H9 (cell line): ENCODE data around the gene AQP2. TPM values are rescaled to one million over a fixed set of nuclear protein-coding genes. Genes with fewer than 3 reads are reported as not detected.

ENCODE experiments used
- DNase-seq: peaks from one replicate; pipeline ENCODE4 v3.0.0-alpha.2; 2017
- H2AFZ ChIP-seq: one replicate; pipeline ENCODE4 v1.6.1; 2013; ENCODE audit warnings: mild to moderate bottlenecking, low read length, control low read depth, moderate library complexity
- H2AK5ac ChIP-seq: 2 replicates; pipeline ENCODE4 v1.6.1; 2013; ENCODE audit warnings: low read length, control low read depth, mixed read lengths; ENCODE audit not compliant: insufficient read length
- H2BK120ac ChIP-seq: one replicate; pipeline ENCODE4 v1.6.1; 2013; ENCODE audit warnings: low read depth, mild to moderate bottlenecking, low read length, control low read depth, inconsistent platforms; ENCODE audit not compliant: poor library complexity, severe bottlenecking
- H2BK12ac ChIP-seq: 2 replicates; pipeline ENCODE4 v1.6.1; 2013; ENCODE audit warnings: low read length, control low read depth, mixed read lengths, low read depth; ENCODE audit not compliant: insufficient read length
- H2BK15ac ChIP-seq: 2 replicates; pipeline ENCODE4 v1.6.1; 2013; ENCODE audit warnings: low read depth, low read length, control low read depth
- H2BK20ac ChIP-seq: one replicate; pipeline ENCODE4 v1.6.1; 2013; ENCODE audit warnings: low read depth, mild to moderate bottlenecking, low read length, control low read depth, inconsistent platforms; ENCODE audit not compliant: poor library complexity, severe bottlenecking
- H2BK5ac ChIP-seq: 2 replicates; pipeline ENCODE4 v1.6.1; 2013; ENCODE audit warnings: low read length, control low read depth, mixed read lengths; ENCODE audit not compliant: insufficient read length
- H3K14ac ChIP-seq: 2 replicates; pipeline ENCODE4 v1.6.1; 2013; ENCODE audit warnings: low read length, control low read depth; ENCODE audit not compliant: insufficient read depth
- H3K18ac ChIP-seq: 2 replicates; pipeline ENCODE4 v1.6.1; 2013; ENCODE audit warnings: low read depth, mild to moderate bottlenecking, mixed read lengths, low read length, control low read depth; ENCODE audit not compliant: insufficient read length
- H3K23ac ChIP-seq: 2 replicates; pipeline ENCODE4 v1.6.1; 2013; ENCODE audit warnings: low read length, control low read depth, mixed read lengths, low read depth; ENCODE audit not compliant: insufficient read length
- H3K23me2 ChIP-seq: 2 replicates; pipeline ENCODE4 v1.6.1; 2013; ENCODE audit warnings: low read depth, mild to moderate bottlenecking, mixed read lengths, low read length, control low read depth; ENCODE audit not compliant: insufficient read length, poor library complexity, severe bottlenecking
- H3K27ac ChIP-seq: 2 replicates; pipeline ENCODE4 v1.5.1; 2013; ENCODE audit warnings: low read length, control low read depth, mixed read lengths, low read depth; ENCODE audit not compliant: insufficient read length
- H3K27me3 ChIP-seq: 2 replicates; pipeline ENCODE4 v1.6.1; 2013; ENCODE audit warnings: low read length, control low read depth, inconsistent platforms; ENCODE audit not compliant: insufficient read depth
- H3K4ac ChIP-seq: 2 replicates; pipeline ENCODE4 v1.6.1; 2013; ENCODE audit warnings: low read depth, mild to moderate bottlenecking, control low read depth, inconsistent platforms, low read length, moderate library complexity
- H3K4me1 ChIP-seq: 2 replicates; pipeline ENCODE4 v1.6.1; 2013; ENCODE audit warnings: low read length, control low read depth, inconsistent platforms; ENCODE audit not compliant: insufficient read depth
- H3K4me2 ChIP-seq: 2 replicates; pipeline ENCODE4 v1.6.1; 2013; ENCODE audit warnings: low read length, control low read depth, mixed read lengths; ENCODE audit not compliant: insufficient read length, insufficient read depth
- H3K56ac ChIP-seq: 2 replicates; pipeline ENCODE4 v1.6.1; 2013; ENCODE audit warnings: low read depth, mild to moderate bottlenecking, mixed read lengths, low read length, control low read depth; ENCODE audit not compliant: insufficient read length
- H3K79me1 ChIP-seq: 2 replicates; pipeline ENCODE4 v1.6.1; 2013; ENCODE audit warnings: low read depth, mild to moderate bottlenecking, moderate library complexity, low read length, control low read depth, inconsistent platforms; ENCODE audit not compliant: insufficient read depth, poor library complexity, severe bottlenecking
- H3K79me2 ChIP-seq: 2 replicates; pipeline ENCODE4 v1.6.1; 2013; ENCODE audit warnings: low read length, control low read depth, inconsistent platforms; ENCODE audit not compliant: insufficient read depth
- H3K9ac ChIP-seq: 2 replicates; pipeline ENCODE4 v1.6.1; 2013; ENCODE audit warnings: low read length, control low read depth, mixed read lengths; ENCODE audit not compliant: insufficient read length; ENCODE audit errors: extremely low read depth
- H3K9me3 ChIP-seq: one replicate; pipeline ENCODE4 v1.6.1; 2013; ENCODE audit warnings: low read depth, low read length, inconsistent platforms; ENCODE audit not compliant: control insufficient read depth
- H3T11ph ChIP-seq: one replicate; pipeline ENCODE4 v1.6.1; 2013; ENCODE audit warnings: mild to moderate bottlenecking, low read length, control low read depth, inconsistent platforms
- H4K20me1 ChIP-seq: one replicate; pipeline ENCODE4 v1.6.1; 2013; ENCODE audit not compliant: control insufficient read depth, insufficient read length, insufficient read depth
- H4K5ac ChIP-seq: 2 replicates; pipeline ENCODE4 v1.6.1; 2013; ENCODE audit warnings: low read depth, mild to moderate bottlenecking, mixed read lengths, low read length, control low read depth; ENCODE audit not compliant: insufficient read length
- H4K8ac ChIP-seq: replicated peaks from 2 replicates; pipeline ENCODE4 v1.6.1; 2013; ENCODE audit warnings: low read length, control low read depth, mixed read lengths, low read depth; ENCODE audit not compliant: insufficient read length
- H4K91ac ChIP-seq: 2 replicates; pipeline ENCODE4 v1.6.1; 2013; ENCODE audit warnings: low read depth, mild to moderate bottlenecking, moderate library complexity, mixed read lengths, low read length, control low read depth; ENCODE audit not compliant: insufficient read length
- H3K27ac Mint-ChIP-seq, 3 experiments: 2 replicates in 2 of 3; 3 replicates in 1 of 3; pipeline ENCODE4 v1.8.0; 2020 to 2021; ENCODE audit warnings: mixed read lengths in 3 of 3, mild to moderate bottlenecking in 1 of 3, moderate library complexity in 1 of 3
- H3K27me3 Mint-ChIP-seq: 2 replicates; pipeline ENCODE4 v1.8.0; 2021; ENCODE audit warnings: low read depth, mild to moderate bottlenecking, moderate library complexity, mixed read lengths
- H3K36me3 Mint-ChIP-seq, 3 experiments: 2 replicates in 2 of 3; 3 replicates in 1 of 3; pipeline ENCODE4 v1.8.0; 2020 to 2021; ENCODE audit warnings: low read depth in 3 of 3, mixed read lengths in 3 of 3; ENCODE audit not compliant: insufficient read depth in 1 of 3
- H3K4me1 Mint-ChIP-seq, 2 experiments: 2 replicates each; pipeline ENCODE4 v1.8.0; 2020; ENCODE audit warnings: mixed read lengths in 2 of 2
- H3K4me3 Mint-ChIP-seq, 2 experiments: 2 replicates in 1 of 2; 3 replicates in 1 of 2; pipeline ENCODE4 v1.8.0; 2020 to 2021; ENCODE audit warnings: mild to moderate bottlenecking in 2 of 2, mixed read lengths in 2 of 2, moderate library complexity in 1 of 2
- H3K9me3 Mint-ChIP-seq, 2 experiments: 2 replicates in 1 of 2; 3 replicates in 1 of 2; pipeline ENCODE4 v1.8.0; 2020; ENCODE audit warnings: mild to moderate bottlenecking in 2 of 2, mixed read lengths in 2 of 2, moderate library complexity in 1 of 2
- WGBS: extraction: QIAGEN DNeasy Blood & Tissue Kit; methylation state at CpG from one replicate; pipeline ENCODE4 v1.1.7; 2013; ENCODE audit warnings: missing lambda C conversion rate, low lambda C conversion rate, mixed read lengths; ENCODE audit not compliant: insufficient read length; ENCODE audit errors: extremely low coverage; 5-methylcytosine and 5-hydroxymethylcytosine counted together
- total RNA-seq: library from RNA; stranded (reverse); gene quantifications from 2 replicates; pipeline ENCODE4 v1.2.1, GENCODE V29; 2021
- TF ChIP-seq, protein P1 (sequence below): fragments of 200-600 bp; sonication (generic); conservative IDR thresholded peaks from 3 replicates; pipeline ENCODE4 v1.8.0; 2021; ENCODE audit warnings: antibody characterized with exemption, mild to moderate bottlenecking

Gene AQP2
- total RNA-seq, 1 experiment from 2014 or later, result not detected

DNA sequence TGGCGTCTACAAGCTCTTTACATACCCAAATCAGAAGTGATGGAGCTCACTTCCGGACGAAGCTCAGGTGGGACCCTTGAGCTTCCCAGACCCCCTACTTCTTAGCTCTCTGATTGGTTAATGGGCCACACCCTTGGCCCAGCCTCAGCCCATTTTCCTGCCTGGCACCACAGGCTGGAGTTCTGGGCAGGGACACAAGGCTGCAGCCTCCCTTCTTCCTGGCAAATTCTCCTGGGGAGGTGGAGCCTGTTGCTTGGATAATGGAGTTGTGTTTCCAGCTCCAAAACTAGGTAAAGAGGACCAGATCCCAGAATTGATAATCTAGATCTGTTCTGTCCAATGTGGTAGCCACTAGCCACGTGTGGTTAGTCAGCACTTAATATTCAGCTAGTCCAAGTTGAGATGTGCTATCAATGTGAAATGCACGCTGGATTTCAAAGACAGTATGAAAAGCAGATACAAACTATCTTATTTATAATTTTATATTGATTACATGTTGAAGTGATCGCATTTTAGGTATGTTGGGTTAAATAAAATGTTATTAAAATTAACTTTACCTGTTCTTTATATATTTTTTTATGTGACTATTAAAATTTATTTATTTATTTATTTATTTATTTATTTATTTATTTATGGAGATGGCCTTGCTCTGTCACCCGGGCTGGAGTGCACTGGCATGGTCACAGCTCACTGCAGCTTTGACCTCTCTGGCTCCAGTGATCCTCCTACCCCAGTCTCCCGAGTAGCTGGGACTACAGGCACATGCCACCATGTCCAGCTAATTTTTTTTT is 34.2 kb upstream of the AQP2 start:
- TF ChIP-seq, protein P1, sequence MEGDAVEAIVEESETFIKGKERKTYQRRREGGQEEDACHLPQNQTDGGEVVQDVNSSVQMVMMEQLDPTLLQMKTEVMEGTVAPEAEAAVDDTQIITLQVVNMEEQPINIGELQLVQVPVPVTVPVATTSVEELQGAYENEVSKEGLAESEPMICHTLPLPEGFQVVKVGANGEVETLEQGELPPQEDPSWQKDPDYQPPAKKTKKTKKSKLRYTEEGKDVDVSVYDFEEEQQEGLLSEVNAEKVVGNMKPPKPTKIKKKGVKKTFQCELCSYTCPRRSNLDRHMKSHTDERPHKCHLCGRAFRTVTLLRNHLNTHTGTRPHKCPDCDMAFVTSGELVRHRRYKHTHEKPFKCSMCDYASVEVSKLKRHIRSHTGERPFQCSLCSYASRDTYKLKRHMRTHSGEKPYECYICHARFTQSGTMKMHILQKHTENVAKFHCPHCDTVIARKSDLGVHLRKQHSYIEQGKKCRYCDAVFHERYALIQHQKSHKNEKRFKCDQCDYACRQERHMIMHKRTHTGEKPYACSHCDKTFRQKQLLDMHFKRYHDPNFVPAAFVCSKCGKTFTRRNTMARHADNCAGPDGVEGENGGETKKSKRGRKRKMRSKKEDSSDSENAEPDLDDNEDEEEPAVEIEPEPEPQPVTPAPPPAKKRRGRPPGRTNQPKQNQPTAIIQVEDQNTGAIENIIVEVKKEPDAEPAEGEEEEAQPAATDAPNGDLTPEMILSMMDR, result no peak

More for the DNA sequence above, 34.2 kb upstream of the AQP2 start:
- H3K79me1 ChIP-seq, result no peaks in the 10 kb centered on the region
- H2BK12ac ChIP-seq, result no peak overlapping the region
- Mint-ChIP-seq H3K9me3 (no peaks in the 10 kb centered on the region; a peak in 1 of 5 replicates), H3K27me3 (peaks cover 9% of the 10 kb centered on the region), H3K27ac (no peak overlapping the region), H3K4me1 (peaks cover 24% of the 10 kb centered on the region in 2 experiments), H3K4me3 (no peak overlapping the region), H3K36me3 (no peaks in the 10 kb centered on the region)
- no peak overlapping the region for H4K91ac ChIP-seq
- no peak overlapping the region for H2BK5ac ChIP-seq
- H2BK120ac ChIP-seq, result no peak overlapping the region
- no peak overlapping the region for H3K23ac ChIP-seq
- H2AFZ ChIP-seq, result no peak overlapping the region
- H3K9me3 ChIP-seq, result no peaks in the 10 kb centered on the region
- H3K9ac ChIP-seq, result no peak overlapping the region
- H2BK20ac ChIP-seq, result no peak overlapping the region
- H4K8ac ChIP-seq, result no peak overlapping the region
- no peak overlapping the region for H3T11ph ChIP-seq
- no CpG with 5 or more reads among the region's 8 CpGs for WGBS
- no peak overlapping the region for H3K18ac ChIP-seq
- H2BK15ac ChIP-seq, result no peak overlapping the region
- no peak overlapping the region for H3K14ac ChIP-seq
- H3K23me2 ChIP-seq, result no peaks in the 10 kb centered on the region
- H4K5ac ChIP-seq, result no peak overlapping the region
- H3K4ac ChIP-seq, result no peak overlapping the region
- peak; percentile 19 for DNase-seq
- H3K56ac ChIP-seq, result no peak overlapping the region
- no peak overlapping the region for H2AK5ac ChIP-seq
- no peak overlapping the region for H3K27ac ChIP-seq
- H4K20me1 ChIP-seq, result no peaks in the 10 kb centered on the region
- peaks cover 3% of the 10 kb centered on the region; the same call in 1 of the 2 replicates for H3K4me1 ChIP-seq
- no peak overlapping the region for H3K4me2 ChIP-seq
- no peaks in the 10 kb centered on the region for H3K27me3 ChIP-seq
- no peaks in the 10 kb centered on the region for H3K79me2 ChIP-seq
